Neutrophil (primary cell): ENCODE data around the gene LPCAT1.

Experiments
- H3K27ac ChIP-seq: fragments of 200-600 bp; sonication (generic); 2 replicates; pipeline ENCODE4 v1.5.1; 2016; ENCODE audit warnings: mild to moderate bottlenecking, moderate library complexity
- H3K27me3 ChIP-seq: fragments of 200-600 bp; sonication (generic); 2 replicates; pipeline ENCODE4 v1.6.0; 2016; ENCODE audit warnings: mild to moderate bottlenecking
- H3K36me3 ChIP-seq: fragments of 200-600 bp; sonication (generic); 2 replicates; pipeline ENCODE4 v1.5.1; 2017
- H3K4me1 ChIP-seq, 2 experiments: fragments of 200-600 bp in 1 of 2; sonication (generic) in 1 of 2; 1 replicate in 1 of 2; 2 replicates in 1 of 2; pipeline versions ENCODE4 v1.5.1 to v1.6.1; 2013 to 2016; ENCODE audit warnings: low read depth in 1 of 2, low read length in 1 of 2, mild to moderate bottlenecking in 1 of 2, moderate library complexity in 1 of 2; ENCODE audit not compliant: control insufficient read depth in 1 of 2, insufficient read depth in 1 of 2
- H3K4me3 ChIP-seq, 2 experiments: fragments of 200-600 bp in 1 of 2; sonication (generic) in 1 of 2; 1 replicate in 1 of 2; 2 replicates in 1 of 2; pipeline ENCODE4 v1.5.1; 2013 to 2016; ENCODE audit warnings: low read depth in 1 of 2, low read length in 1 of 2, mild to moderate bottlenecking in 1 of 2, moderate library complexity in 1 of 2
- H3K9me3 ChIP-seq: fragments of 200-600 bp; sonication (generic); 2 replicates; pipeline ENCODE4 v1.5.1; 2016
- CTCF ChIP-seq: fragments of 200-600 bp; sonication (generic); IDR thresholded peaks from 2 replicates; pipeline ENCODE4 v1.5.1; 2016; ENCODE audit warnings: antibody characterized with exemption

Gene LPCAT1

GRCh38 chr5:1535646-1536045, 11.9 kb upstream of the LPCAT1 start:
- Histone ChIP-seq H3K27ac (no peak overlapping the region), H3K36me3 (no peaks in the 10 kb centered on the region), H3K4me3 (no peak overlapping the region), H3K9me3 (no peaks in the 10 kb centered on the region), H3K27me3 (no peaks in the 10 kb centered on the region), H3K4me1 (peaks cover 14% of the 10 kb centered on the region in 2 experiments)
- no peak for TF ChIP-seq CTCF

GRCh38 chr5:1532384-1532783, 8.6 kb upstream of the LPCAT1 start:
- H3K27me3 ChIP-seq, result no peaks in the 10 kb centered on the region
- peaks cover 11 to 12% of the 10 kb centered on the region in 2 experiments for H3K4me1 ChIP-seq
- TF ChIP-seq CTCF, result no peak
- no peaks in the 10 kb centered on the region for H3K9me3 ChIP-seq
- H3K4me3 ChIP-seq, result no peak overlapping the region
- no peaks in the 10 kb centered on the region for H3K36me3 ChIP-seq
- H3K27ac ChIP-seq, result no peak overlapping the region

GRCh38 chr5:1529498-1529897, 5.7 kb upstream of the LPCAT1 start:
- H3K27ac ChIP-seq, result no peak overlapping the region
- H3K9me3 ChIP-seq, result no peaks in the 10 kb centered on the region
- H3K4me1 ChIP-seq, result peaks cover 2 to 5% of the 10 kb centered on the region in 2 experiments
- H3K36me3 ChIP-seq, result no peaks in the 10 kb centered on the region
- no peaks in the 10 kb centered on the region for H3K27me3 ChIP-seq
- no peak for TF ChIP-seq CTCF
- no peak overlapping the region for H3K4me3 ChIP-seq

- H3K27me3 ChIP-seq, result no peaks in the 10 kb centered on the region
- no peaks in the 10 kb centered on the region for H3K9me3 ChIP-seq
- no peak overlapping the region for H3K4me3 ChIP-seq
- peaks cover 9 to 12% of the 10 kb centered on the region in 2 experiments for H3K4me1 ChIP-seq
- no peak overlapping the region for H3K27ac ChIP-seq
- TF ChIP-seq CTCF, result no peak
- no peaks in the 10 kb centered on the region for H3K36me3 ChIP-seq
These were observed 3.9 kb upstream of the LPCAT1 start for GRCh38 chr5:1527533-1528205.

GRCh38 chr5:1526681-1527131, 2.9 kb upstream of the LPCAT1 start:
- Histone ChIP-seq H3K36me3 (peaks cover under 1% of the 10 kb centered on the region), H3K4me1 (peaks cover 19 to 21% of the 10 kb centered on the region in 2 experiments), H3K9me3 (no peaks in the 10 kb centered on the region), H3K4me3 (no peak overlapping the region), H3K27ac (no peak overlapping the region), H3K27me3 (no peaks in the 10 kb centered on the region)
- no peak for TF ChIP-seq CTCF
